ENCODE results near the gene MINAR2.

Gene MINAR2

GRCh38 chr5:129747572-129748407, at the start of gene MINAR2:
MINAR2 (plus strand) TSS chr5:129748094; CDS start chr5:129748191, 97 bp downstream.
- H3K4me3 ChIP-seq (replicated peaks in 1 of 2; ENCODE audit: low read depth in 2 of 2, low read length in 2 of 2) = no peak within 1 kb of the TSS
- DNase-seq (ENCODE audit: low read depth in 2 of 2) = no peak
- TF ChIP-seq CTCF (IDR thresholded peaks at IDR 0.05; ENCODE audit: low read depth, low read length) = no peak

GRCh38 chr5:129698661-129699060, 49.2 kb upstream of the MINAR2 start:
- TF ChIP-seq CTCF (IDR thresholded peaks at IDR 0.05; ENCODE audit: low read depth, low read length) = peak; percentile 21
- DNase-seq (ENCODE audit: low read depth in 2 of 2) = no peak
- no peak overlapping the region for H3K4me3 ChIP-seq (replicated peaks in 1 of 2; ENCODE audit: low read depth in 2 of 2, low read length in 2 of 2)

GRCh38 chr5:129716235-129716634, 31.7 kb upstream of the MINAR2 start:
- peak in 1 of 2 donors; percentile 7 for DNase-seq (ENCODE audit: low read depth in 2 of 2)
- H3K4me3 ChIP-seq (replicated peaks in 1 of 2; ENCODE audit: low read depth in 2 of 2, low read length in 2 of 2) = no peak overlapping the region
- no peak for TF ChIP-seq CTCF (IDR thresholded peaks at IDR 0.05; ENCODE audit: low read depth, low read length)

- TF ChIP-seq CTCF (IDR thresholded peaks at IDR 0.05; ENCODE audit: low read depth, low read length) = no peak
- no peak for DNase-seq (ENCODE audit: low read depth in 2 of 2)
- H3K4me3 ChIP-seq (replicated peaks in 1 of 2; ENCODE audit: low read depth in 2 of 2, low read length in 2 of 2) = no peak overlapping the region
These were observed 31.2 kb upstream of the MINAR2 start for GRCh38 chr5:129716651-129717050.

- no peak for TF ChIP-seq CTCF (IDR thresholded peaks at IDR 0.05; ENCODE audit: low read depth, low read length)
- no peak overlapping the region for H3K4me3 ChIP-seq (replicated peaks in 1 of 2; ENCODE audit: low read depth in 2 of 2, low read length in 2 of 2)
- no peak for DNase-seq (ENCODE audit: low read depth in 2 of 2)
These were observed 30.1 kb upstream of the MINAR2 start for GRCh38 chr5:129717751-129718310.

GRCh38 chr5:129718471-129719090, 29.3 kb upstream of the MINAR2 start:
- no peak for TF ChIP-seq CTCF (IDR thresholded peaks at IDR 0.05; ENCODE audit: low read depth, low read length)

More at GRCh38 chr5:129718471-129719090, 29.3 kb upstream of the MINAR2 start:
- peak; percentile 5 to 23 for DNase-seq (ENCODE audit: low read depth in 2 of 2)
- no peak overlapping the region for H3K4me3 ChIP-seq (replicated peaks in 1 of 2; ENCODE audit: low read depth in 2 of 2, low read length in 2 of 2)
